BE2C (cell line): ENCODE measurements around the gene GP1BB.

Experiments used
- DNase-seq: peaks from one replicate; pipeline ENCODE4 v3.0.0-alpha.2; 2020
- H3K27me3 ChIP-seq: fragments of 250-450 bp; sonication (Bioruptor Pico); 2 replicates; pipeline ENCODE4 v1.5.1; 2020; ENCODE audit warnings: mild to moderate bottlenecking
- H3K36me3 ChIP-seq: fragments of 250-450 bp; sonication (Bioruptor Pico); 2 replicates; pipeline ENCODE4 v1.5.1; 2020; ENCODE audit warnings: mild to moderate bottlenecking
- H3K4me1 ChIP-seq: fragments of 250-450 bp; sonication (Bioruptor Pico); 2 replicates; pipeline ENCODE4 v1.5.1; 2020
- H3K4me3 ChIP-seq: 2 replicates; pipeline ENCODE4 v1.5.1; 2011; ENCODE audit warnings: low read depth, low read length
- H3K9me3 ChIP-seq: fragments of 250-450 bp; sonication (Bioruptor Pico); 2 replicates; pipeline ENCODE4 v1.5.1; 2020
- CTCF ChIP-seq: IDR thresholded peaks from 2 replicates; pipeline ENCODE4 v1.5.1; 2012; ENCODE audit warnings: mild to moderate bottlenecking, low read depth, low read length

The GP1BB gene

DNA sequence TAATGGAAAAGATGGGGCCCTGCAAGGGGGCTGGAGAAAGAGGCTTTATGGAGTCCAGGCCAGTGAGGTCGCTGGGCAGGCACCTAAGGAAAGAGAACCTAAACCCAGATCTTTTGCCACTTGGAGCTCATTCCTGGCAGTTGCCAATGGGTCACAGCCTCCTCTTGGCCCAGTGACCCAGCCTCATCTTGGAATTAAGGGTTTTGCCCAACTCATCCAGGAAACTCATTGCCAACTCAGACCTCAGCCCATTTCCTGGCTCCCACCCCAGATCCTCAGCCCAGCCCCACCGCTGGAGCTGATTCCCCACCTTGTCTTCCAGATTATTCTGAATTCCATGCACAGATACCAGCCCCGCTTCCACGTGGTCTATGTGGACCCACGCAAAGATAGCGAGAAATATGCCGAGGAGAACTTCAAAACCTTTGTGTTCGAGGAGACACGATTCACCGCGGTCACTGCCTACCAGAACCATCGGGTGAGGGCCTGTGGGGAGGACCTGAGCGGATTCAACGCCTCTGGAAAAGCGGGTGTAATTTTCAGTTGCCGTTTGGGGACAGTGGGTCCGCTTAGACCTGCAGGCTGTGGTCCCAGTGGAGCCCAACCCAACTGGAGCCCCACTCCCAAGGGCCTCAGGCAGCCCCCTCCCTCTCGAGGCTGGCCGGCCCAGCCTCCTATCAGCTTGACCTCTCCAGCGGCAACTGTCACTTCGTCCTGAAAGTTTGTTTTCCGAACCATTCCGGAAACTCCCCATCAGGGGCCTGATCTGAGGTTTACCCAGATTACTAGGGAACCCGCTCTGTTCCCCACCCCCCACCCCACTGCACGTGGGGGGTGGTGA lies 41.5 kb downstream of the GP1BB start:
- TF ChIP-seq CTCF, result no peak
- no peak for DNase-seq
- Histone ChIP-seq H3K4me1 (no peaks in the 10 kb centered on the region), H3K4me3 (no peak overlapping the region), H3K9me3 (no peaks in the 10 kb centered on the region; the same call in 1 of the 2 replicates), H3K27me3 (peaks cover 93% of the 10 kb centered on the region), H3K36me3 (no peaks in the 10 kb centered on the region)

- peaks cover 97% of the 10 kb centered on the region for H3K27me3 ChIP-seq
- no peaks in the 10 kb centered on the region for H3K36me3 ChIP-seq
- no peaks in the 10 kb centered on the region; the same call in 1 of the 2 replicates for H3K9me3 ChIP-seq
- no peak for TF ChIP-seq CTCF
- no peaks in the 10 kb centered on the region for H3K4me1 ChIP-seq
- no peak overlapping the region for H3K4me3 ChIP-seq
- no peak for DNase-seq
These were observed 42.3 kb downstream of the GP1BB start for GRCh38 chr22:19765477-19766239.

DNA sequence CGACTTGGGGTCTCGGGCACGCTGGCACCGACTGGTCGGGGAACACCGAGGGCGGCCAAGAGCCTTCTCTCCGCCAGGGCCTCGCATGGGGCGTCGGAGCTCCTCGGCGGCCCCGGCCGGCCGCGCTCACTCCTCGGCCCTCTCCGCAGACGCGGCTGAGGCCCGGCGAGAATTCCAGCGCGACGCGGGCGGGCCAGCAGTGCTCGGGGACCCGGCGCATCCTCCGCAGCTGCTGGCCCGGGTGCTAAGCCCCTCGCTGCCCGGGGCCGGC lies 42.8 kb downstream of the GP1BB start:
- H3K9me3 ChIP-seq, result no peaks in the 10 kb centered on the region; the same call in 1 of the 2 replicates
- no peak for DNase-seq
- H3K4me1 ChIP-seq, result no peaks in the 10 kb centered on the region
- H3K4me3 ChIP-seq, result no peak overlapping the region
- peaks cover 95% of the 10 kb centered on the region for H3K27me3 ChIP-seq
- no peak for TF ChIP-seq CTCF
- H3K36me3 ChIP-seq, result no peaks in the 10 kb centered on the region

DNA sequence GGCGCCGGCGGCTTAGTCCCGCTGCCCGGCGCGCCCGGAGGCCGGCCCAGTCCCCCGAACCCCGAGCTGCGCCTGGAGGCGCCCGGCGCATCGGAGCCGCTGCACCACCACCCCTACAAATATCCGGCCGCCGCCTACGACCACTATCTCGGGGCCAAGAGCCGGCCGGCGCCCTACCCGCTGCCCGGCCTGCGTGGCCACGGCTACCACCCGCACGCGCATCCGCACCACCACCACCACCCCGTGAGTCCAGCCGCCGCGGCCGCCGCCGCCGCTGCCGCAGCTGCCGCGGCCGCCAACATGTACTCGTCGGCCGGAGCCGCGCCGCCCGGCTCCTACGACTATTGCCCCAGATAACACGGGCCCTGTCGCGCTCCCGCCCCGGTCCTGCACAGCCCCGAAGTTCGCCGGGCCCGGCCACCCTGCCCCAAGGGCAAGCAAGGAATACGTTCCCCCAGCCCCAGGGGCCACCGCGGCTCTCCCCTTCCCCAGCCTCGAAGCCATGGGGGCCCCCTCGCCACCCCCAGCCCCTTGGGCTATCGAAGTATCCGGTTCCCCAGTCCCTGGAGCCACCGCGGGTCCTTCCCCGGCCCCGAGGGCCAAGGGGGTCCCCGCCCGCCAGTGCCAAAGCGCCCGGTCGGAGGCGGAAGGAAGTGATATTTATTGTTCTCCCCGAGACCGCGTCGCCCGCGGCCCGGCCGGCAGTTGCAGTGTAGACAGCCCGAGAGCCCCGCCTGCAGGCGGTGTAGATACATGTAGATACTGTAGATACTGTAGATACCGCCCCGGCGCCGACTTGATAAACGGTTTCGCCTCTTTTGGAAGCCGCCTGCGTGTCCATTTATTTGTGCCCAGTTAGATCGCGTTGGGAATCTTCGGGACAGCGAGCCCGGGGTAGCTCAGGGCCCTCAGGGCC lies 43.4 kb downstream of the GP1BB start:
- Histone ChIP-seq H3K27me3 (peaks cover 91% of the 10 kb centered on the region), H3K36me3 (no peaks in the 10 kb centered on the region), H3K4me3 (no peak overlapping the region), H3K9me3 (no peaks in the 10 kb centered on the region; the same call in 1 of the 2 replicates), H3K4me1 (no peaks in the 10 kb centered on the region)
- no peak for TF ChIP-seq CTCF
- no peak for DNase-seq

- no peaks in the 10 kb centered on the region for H3K36me3 ChIP-seq
- H3K27me3 ChIP-seq, result peaks cover 92% of the 10 kb centered on the region
- no peak for TF ChIP-seq CTCF
- no peaks in the 10 kb centered on the region; the same call in 1 of the 2 replicates for H3K9me3 ChIP-seq
- H3K4me1 ChIP-seq, result no peaks in the 10 kb centered on the region
- H3K4me3 ChIP-seq, result no peak overlapping the region
- DNase-seq, result no peak
These were observed 44.3 kb downstream of the GP1BB start for GRCh38 chr22:19767427-19768341.
